WI38 (cell line): ENCODE results near the gene TPRX1.
"Not testable (repeated sequence)": the region's sequence is repeated elsewhere in the genome, so short reads cannot be mapped to it uniquely, and the experiment has no call there.

Experiments
- H3K4me3 ChIP-seq: 2 replicates; pipeline ENCODE4 v1.5.1; 2011; ENCODE audit warnings: low read depth, mild to moderate bottlenecking, control low read depth, low read length
- TF ChIP-seq, protein P1 (sequence below): IDR thresholded peaks from 2 replicates; pipeline ENCODE4 v1.5.1; 2012; ENCODE audit warnings: low read depth, mild to moderate bottlenecking, control low read depth, low read length

The TPRX1 gene

DNA sequence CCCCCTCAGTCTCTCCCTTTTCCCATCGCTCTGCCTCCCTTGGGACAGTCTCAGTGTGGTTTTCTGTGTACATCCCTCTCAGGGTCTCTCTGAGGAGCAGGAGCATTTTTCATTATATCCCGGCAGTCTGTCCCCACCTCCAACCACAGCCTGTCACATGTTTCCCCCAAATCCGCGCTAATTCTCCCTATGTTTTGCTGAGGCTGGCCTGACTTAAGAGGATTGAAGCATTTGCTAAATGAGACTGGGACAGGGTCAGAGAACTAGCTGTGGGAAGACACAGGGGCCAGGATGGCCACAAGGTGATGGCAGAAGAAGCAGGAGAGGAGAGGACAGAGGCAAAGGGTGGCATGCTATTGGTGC, 5.5 kb downstream of the TPRX1 start:
- no peak overlapping the region for H3K4me3 ChIP-seq
- TF ChIP-seq, protein P1, sequence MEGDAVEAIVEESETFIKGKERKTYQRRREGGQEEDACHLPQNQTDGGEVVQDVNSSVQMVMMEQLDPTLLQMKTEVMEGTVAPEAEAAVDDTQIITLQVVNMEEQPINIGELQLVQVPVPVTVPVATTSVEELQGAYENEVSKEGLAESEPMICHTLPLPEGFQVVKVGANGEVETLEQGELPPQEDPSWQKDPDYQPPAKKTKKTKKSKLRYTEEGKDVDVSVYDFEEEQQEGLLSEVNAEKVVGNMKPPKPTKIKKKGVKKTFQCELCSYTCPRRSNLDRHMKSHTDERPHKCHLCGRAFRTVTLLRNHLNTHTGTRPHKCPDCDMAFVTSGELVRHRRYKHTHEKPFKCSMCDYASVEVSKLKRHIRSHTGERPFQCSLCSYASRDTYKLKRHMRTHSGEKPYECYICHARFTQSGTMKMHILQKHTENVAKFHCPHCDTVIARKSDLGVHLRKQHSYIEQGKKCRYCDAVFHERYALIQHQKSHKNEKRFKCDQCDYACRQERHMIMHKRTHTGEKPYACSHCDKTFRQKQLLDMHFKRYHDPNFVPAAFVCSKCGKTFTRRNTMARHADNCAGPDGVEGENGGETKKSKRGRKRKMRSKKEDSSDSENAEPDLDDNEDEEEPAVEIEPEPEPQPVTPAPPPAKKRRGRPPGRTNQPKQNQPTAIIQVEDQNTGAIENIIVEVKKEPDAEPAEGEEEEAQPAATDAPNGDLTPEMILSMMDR: no peak

DNA sequence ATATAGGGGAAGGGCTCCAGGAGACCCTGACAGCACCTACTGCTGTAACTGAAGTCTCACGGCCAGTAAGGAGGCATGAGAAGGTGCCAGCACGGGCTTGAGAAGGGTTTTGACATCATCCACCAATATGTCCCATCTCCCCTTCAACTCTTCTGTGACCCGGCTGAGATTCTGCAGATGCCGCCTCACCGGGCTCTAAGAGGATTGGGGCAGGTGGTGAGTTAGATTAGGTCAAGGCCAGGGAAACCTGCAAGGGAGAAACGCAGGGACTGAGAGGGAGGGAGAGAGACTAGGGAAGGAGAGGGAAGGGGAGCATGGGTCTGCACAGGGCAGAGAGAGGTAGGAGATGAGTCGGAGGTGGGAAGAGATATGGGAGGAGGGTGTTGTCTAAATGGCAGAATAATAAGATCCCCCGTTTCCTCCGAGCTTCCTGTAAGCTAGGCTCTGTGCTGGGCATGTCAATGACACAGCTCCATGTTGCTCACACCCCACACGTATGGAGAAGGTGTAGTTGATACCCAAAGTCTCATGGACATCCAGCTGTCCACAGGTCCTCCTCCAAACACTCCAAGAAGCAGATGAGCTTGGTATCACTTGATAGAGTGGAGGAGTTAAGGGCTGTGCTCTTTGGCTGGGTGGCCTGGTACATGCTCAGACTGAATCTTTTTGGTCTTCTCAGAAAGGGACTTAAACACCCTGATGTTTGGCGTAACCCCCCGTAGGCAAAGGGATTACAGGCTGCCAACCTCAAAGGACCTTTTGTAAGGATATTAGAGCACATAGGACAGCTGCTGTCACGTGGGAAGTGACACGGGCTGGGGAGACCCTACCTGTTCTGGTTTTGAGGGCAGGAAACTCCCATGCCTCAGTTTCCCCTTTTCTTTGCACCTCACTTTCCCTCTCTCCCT, 6.1 kb downstream of the TPRX1 start:
- TF ChIP-seq, protein P1: no peak
- H3K4me3 ChIP-seq: no peak overlapping the region

DNA sequence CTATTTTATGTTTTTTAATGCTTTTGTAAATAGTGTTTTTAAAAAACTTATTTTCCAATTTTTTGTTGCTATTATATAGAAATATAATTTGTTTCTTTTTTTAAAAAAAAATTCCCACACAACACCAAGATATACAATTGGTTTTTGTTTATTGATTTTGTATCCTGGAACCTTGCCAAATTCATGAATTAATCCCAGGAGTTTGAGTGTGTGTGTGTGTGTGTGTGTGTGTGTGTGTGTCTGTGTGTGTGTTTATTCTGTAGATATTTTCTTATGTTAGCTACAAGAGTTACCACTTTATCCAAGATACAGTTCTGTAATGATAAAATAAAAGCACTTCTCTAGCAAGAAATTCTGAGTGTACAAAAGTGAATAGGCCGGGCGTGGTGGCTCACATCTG, 7.6 kb downstream of the TPRX1 start:
- TF ChIP-seq, protein P1: no peak
- no peak overlapping the region for H3K4me3 ChIP-seq

DNA sequence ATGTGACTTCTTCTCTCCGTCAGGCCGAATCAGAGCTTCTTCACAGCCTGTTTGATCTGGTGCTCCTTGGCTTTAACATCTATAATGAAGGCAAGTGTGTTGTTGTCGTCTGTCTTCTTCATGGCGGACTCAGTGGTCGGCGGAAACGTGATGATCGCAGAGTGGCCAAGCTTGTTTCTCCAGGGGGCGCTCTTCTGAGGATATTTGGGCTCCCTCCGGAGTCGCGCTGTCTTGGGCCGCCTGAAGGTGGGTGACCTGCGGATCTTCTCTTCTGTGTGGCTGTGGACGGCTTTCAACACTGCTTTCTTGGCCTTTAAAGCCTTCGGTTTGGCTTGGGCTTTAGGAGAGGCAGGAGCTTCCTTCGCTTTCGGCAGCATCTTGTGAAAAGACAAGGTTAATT, 9.8 kb downstream of the TPRX1 start:
- TF ChIP-seq, protein P1: no peak
- H3K4me3 ChIP-seq: no peak overlapping the region

DNA sequence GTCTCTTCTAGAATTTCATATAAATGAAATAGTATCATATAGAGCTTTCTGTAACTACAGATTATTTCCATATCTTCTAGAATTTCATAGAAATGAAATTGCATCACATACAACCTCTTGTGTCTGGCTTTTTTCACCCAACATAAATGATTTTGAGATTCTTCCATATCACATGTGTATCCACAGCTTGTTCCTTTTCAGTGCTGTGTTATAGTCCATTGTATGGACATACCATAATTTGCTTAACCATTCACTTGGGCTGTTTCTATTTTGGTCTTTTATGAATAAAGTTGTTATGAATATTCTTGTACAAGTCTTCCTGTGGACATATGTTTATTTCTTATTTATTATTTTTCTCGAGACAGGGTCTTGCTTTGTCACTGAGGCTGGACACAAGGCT, 11.7 kb downstream of the TPRX1 start:
- TF ChIP-seq, protein P1: no peak
- H3K4me3 ChIP-seq: no peak overlapping the region

DNA sequence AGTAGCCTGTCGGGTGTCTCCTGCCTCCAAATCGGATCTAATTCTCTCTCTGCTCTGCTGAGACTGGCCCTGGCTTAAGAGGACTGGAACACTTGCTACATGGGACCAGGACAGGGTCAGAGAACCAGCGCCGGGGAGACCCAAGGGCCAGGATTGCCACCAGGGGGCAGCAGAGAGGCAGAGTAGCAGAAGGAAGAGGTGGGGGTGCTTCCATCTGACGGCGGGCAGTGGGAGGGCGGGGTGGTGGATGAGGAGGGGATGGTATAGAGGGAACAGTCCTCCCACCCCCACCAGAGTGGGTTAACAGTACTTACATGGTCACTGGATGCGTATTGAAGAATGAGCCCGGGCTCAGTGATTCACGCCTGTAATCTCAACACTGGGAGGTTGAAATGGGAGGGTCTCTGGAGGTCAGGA, 13.9 kb downstream of the TPRX1 start:
- no peak overlapping the region for H3K4me3 ChIP-seq
- TF ChIP-seq, protein P1: peak; percentile 85

DNA sequence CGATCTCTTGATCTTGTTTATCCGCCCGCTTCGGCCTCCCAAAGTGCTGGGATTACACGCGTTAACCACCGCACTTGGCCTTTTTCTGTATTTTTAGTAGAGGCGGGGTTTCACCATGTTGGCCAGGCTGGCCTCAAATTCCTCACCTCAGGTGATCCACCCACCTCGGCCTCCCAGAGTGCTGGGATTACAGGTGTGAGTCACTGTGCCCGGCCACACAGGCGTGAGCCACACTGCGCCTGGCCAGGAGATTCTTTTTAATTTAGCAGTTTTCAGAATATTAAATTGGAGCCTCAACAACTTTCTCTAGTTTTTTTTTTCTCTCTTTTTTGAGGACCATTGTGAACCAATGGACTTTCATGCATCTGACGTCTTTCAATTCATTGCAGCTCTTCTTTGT, 14.5 kb downstream of the TPRX1 start:
- H3K4me3 ChIP-seq: not testable (repeated sequence)

DNA sequence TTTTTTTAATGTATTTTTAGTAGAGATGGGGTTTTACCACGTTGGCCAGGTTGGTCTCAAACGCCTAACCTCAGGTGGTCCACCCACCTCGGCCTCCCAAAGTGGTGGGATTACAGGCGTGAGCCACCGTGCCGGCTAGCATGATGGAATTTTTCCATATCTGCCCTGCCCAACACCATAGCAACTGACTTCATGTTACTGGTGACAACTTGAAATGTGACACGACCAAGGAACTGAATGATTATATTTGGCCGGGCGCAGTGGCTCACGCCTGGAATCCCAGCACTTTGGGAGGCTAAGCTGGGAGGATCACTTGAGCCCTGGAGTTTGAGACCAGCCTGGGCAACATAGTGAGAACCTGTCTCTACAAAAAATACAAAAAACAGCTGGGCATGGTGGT, 17.0 kb downstream of the TPRX1 start:
- H3K4me3 ChIP-seq: not testable (repeated sequence)
